ENCODE results near the gene PC.
"Not testable (repeated sequence)": the region's sequence is repeated elsewhere in the genome, so short reads cannot be mapped to it uniquely, and the experiment has no call there.

The PC gene

GRCh38 chr11:66834539-66834845 lies 123.7 kb downstream of the PC start:
- DNase-seq: no peak

GRCh38 chr11:66824573-66824972 lies 133.6 kb downstream of the PC start:
- not testable (repeated sequence) for DNase-seq

DNA sequence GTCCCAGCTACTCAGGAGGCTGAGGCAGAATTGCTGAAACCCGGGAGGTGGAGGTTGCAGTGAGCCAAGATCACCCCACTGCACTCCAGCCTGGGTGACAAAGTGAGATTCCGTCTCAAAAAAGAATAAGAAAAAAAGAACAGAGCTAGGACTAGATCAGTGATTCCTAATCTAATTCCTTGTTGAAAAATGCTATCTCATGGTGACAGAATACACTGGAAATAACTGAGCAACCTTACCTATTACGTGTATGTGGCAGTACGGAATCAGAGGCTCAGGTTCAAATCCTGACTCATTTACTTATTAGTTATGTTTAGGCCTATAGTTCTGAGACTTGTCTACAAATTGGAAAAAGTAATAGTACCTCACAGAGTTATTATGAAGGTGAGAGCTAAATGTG lies 134.5 kb downstream of the PC start:
- DNase-seq: no peak

DNA sequence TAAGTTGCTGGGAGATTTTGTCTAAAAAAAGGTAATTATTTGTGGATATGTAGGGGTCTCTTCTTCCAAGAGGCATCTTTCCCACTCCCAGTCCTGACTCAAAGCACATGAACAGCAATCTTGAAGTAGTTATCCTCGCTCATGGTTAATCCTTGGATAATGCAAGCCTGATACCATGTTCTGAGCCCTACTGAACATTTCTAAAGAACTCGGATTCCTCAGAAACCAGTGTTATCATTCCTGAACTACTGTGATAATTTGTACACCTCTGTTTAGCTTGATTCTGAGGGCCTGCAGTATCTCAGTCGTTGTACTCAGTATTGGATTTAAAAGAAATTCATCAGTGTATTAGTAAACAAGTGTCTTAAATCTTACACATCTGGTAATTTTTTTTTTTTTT lies 137.3 kb downstream of the PC start:
- DNase-seq: no peak

- DNase-seq: no peak
Measured at GRCh38 chr11:66820381-66820780, 137.8 kb downstream of the PC start.

GRCh38 chr11:66818231-66818955 lies 139.8 kb downstream of the PC start:
- DNase-seq: no peak

DNA sequence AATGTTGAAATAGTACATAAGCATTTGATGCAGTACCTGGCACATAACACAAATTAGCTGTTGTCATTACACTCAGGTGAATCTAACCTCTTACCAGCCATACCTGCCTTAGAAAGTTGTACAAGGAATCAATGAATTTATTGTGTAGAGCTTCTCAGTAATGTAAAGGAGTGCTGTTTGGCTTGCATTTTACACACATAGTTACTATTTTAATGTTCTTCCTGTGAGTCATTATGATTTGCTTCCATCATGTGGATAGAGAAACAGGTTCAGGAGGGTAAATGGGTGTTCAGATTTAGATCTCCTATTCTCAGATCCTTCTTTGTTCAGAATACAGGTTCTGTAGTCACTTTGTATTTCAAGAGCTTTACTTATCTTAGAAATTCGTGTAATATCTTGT lies 142.5 kb downstream of the PC start:
- no peak for DNase-seq

- DNase-seq: no peak
Measured at GRCh38 chr11:66814678-66815077, 143.5 kb downstream of the PC start.

GRCh38 chr11:66810576-66811185 lies 147.5 kb downstream of the PC start:
- no peak for DNase-seq

DNA sequence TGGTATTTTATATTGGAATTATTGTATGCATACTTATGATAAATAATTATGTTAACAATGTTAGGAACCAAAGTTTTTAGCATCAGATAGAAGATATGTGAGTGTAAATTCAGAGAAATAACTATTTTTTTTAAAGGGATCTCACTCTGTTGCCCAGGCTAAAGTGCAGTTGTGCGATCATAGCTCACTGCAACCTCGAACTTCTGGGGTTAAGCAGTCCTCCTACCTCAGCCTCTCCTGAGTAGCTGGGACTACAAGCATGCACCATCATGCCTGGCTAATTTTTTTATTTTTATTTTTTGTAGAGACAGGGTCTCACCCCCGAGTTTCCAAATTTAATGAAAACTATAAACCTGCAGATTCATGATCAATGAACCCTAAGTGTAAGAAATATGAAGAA lies 148.6 kb downstream of the PC start:
- DNase-seq: no peak

DNA sequence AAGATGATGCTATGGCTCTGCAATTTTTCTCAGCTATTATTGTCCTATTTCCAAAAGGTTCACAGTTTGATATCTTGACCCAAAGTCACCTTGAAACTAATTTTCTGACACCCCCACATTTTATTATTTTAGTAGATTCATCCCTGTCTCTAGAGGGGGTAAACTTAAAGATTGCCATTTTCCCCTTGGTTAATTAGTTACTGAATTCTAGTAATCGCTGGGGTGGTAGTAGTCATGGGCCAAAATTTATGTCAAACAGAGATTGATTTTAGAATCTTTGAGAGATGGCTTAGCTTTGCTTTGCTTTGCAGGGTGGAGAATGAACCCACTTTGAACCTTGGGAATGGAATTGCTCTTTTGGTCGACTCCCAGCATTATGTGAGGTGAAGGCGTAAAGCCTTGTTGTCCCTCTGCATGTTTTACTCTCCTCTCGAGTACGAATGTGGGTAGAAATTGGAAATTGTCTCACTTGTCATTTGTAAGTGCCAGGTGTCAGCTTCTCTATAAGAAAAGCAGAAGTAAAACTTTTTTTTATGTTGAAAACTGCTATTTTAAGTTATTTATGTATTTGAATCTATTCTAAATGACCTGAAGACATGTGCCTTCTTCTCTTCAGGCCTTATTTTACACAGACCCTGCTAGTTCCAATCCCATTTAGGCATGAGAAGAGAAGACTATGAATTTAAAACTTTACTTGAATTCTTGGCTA lies 157.3 kb downstream of the PC start:
- no peak for DNase-seq

DNA sequence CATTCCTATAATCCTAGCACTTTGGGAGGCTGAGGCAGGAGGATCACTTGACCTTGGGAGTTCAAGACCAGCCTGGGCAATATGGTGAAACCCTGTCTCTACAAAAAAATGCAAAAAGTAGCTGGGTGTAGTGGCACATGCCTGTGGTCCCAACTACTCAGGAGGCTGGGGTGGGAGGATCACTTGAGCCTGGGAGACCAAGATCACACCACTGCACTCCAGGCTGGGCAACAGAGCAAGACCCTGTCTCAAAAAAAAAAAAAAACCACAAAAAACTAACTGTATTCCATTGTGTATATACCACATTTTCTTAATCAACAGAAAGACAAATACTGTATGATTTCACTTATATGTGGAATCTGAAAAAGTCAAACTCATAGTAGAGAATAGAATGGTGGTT lies 158.4 kb downstream of the PC start:
- not testable (repeated sequence) for DNase-seq
